DOHH2 (cell line): Measurements from ENCODE around the gene DPH5.

Source experiments
- H3F3A ChIP-seq: fragments of 200-600 bp; sonication (generic), shearing (Covaris generic); 2 replicates; pipeline ENCODE4 v1.6.0; 2016; ENCODE audit warnings: antibody characterized with exemption, mild to moderate bottlenecking; ENCODE audit not compliant: control insufficient read depth, insufficient read depth
- H3K27ac ChIP-seq: fragments of 200-600 bp; sonication (generic); 2 replicates; pipeline ENCODE4 v1.5.1; 2014; ENCODE audit warnings: low read depth, mild to moderate bottlenecking, low read length, moderate library complexity
- H3K27me3 ChIP-seq: fragments of 200-600 bp; sonication (generic); 2 replicates; pipeline ENCODE4 v1.6.1; 2014; ENCODE audit warnings: mild to moderate bottlenecking, low read length, mixed read lengths; ENCODE audit not compliant: control insufficient read depth
- H3K36me3 ChIP-seq: fragments of 200-600 bp; sonication (generic); 2 replicates; pipeline ENCODE4 v1.6.1; 2014; ENCODE audit warnings: mild to moderate bottlenecking, low read length, moderate library complexity, mixed read lengths; ENCODE audit not compliant: control insufficient read depth
- H3K4me1 ChIP-seq: fragments of 200-600 bp; sonication (generic); 2 replicates; pipeline ENCODE4 v1.6.1; 2014; ENCODE audit warnings: mild to moderate bottlenecking, low read length, mixed read lengths; ENCODE audit not compliant: control insufficient read depth
- H3K4me2 ChIP-seq: fragments of 200-600 bp; sonication (generic); 2 replicates; pipeline ENCODE4 v1.6.0; 2014; ENCODE audit warnings: mild to moderate bottlenecking, low read length, moderate library complexity
- H3K4me3 ChIP-seq: fragments of 200-600 bp; sonication (generic); 2 replicates; pipeline ENCODE4 v1.5.1; 2014; ENCODE audit warnings: mild to moderate bottlenecking, low read length, mixed read lengths
- H3K79me2 ChIP-seq: fragments of 200-600 bp; sonication (generic); 2 replicates; pipeline ENCODE4 v1.6.1; 2014; ENCODE audit warnings: mild to moderate bottlenecking, low read length, mixed read lengths; ENCODE audit not compliant: control insufficient read depth
- H3K9me2 ChIP-seq: fragments of 200-600 bp; sonication (generic); replicated peaks from 2 replicates; pipeline ENCODE4 v1.6.1; 2014; ENCODE audit warnings: mild to moderate bottlenecking, low read length, mixed read lengths; ENCODE audit not compliant: control insufficient read depth
- H3K9me3 ChIP-seq: fragments of 200-600 bp; sonication (generic); 2 replicates; pipeline ENCODE4 v1.6.1; 2014; ENCODE audit warnings: antibody characterized with exemption, low read length, mixed read lengths; ENCODE audit not compliant: control insufficient read depth, insufficient read depth
- H4K20me1 ChIP-seq: fragments of 200-600 bp; sonication (generic); 2 replicates; pipeline ENCODE4 v1.6.0; 2014; ENCODE audit warnings: low read depth, mild to moderate bottlenecking, antibody characterized with exemption, low read length, moderate library complexity; ENCODE audit not compliant: control insufficient read depth, insufficient read depth
- EZH2phosphoT487 ChIP-seq: fragments of 200-600 bp; sonication (generic); IDR thresholded peaks from 2 replicates; pipeline ENCODE4 v1.6.1; 2017; ENCODE audit warnings: borderline replicate concordance, mild to moderate bottlenecking, antibody characterized with exemption, low read length, moderate library complexity, mixed read lengths
- TF ChIP-seq, protein P1 (sequence below): fragments of 200-600 bp; sonication (generic); IDR thresholded peaks from one replicate; pipeline ENCODE4 v1.5.1; 2014; ENCODE audit warnings: antibody characterized with exemption, mild to moderate bottlenecking, low read depth, low read length; ENCODE audit not compliant: poor library complexity, severe bottlenecking

Gene DPH5

DNA sequence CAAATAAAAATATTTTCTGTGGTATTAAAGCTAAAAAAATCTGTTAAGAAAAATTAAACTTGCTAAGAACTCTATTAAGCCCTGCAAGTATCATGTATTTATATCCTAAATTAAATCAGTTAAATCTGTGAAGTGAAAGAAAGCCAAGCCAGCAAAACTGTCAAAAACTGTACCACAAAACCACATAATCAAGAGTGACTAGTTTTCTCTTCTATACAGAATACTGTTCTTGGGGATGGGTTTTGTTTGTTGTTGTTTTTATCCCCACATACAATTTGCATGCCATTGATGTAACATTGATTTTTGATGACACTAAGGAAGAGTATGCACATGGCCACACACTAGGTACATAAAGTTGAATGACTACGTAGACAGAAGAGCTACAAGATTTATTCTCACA lies 20.4 kb downstream of the DPH5 start:
- no peak for TF ChIP-seq EZH2phosphoT487
- TF ChIP-seq, protein P1, sequence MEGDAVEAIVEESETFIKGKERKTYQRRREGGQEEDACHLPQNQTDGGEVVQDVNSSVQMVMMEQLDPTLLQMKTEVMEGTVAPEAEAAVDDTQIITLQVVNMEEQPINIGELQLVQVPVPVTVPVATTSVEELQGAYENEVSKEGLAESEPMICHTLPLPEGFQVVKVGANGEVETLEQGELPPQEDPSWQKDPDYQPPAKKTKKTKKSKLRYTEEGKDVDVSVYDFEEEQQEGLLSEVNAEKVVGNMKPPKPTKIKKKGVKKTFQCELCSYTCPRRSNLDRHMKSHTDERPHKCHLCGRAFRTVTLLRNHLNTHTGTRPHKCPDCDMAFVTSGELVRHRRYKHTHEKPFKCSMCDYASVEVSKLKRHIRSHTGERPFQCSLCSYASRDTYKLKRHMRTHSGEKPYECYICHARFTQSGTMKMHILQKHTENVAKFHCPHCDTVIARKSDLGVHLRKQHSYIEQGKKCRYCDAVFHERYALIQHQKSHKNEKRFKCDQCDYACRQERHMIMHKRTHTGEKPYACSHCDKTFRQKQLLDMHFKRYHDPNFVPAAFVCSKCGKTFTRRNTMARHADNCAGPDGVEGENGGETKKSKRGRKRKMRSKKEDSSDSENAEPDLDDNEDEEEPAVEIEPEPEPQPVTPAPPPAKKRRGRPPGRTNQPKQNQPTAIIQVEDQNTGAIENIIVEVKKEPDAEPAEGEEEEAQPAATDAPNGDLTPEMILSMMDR: no peak
- H3K9me2 ChIP-seq: no peaks in the 10 kb centered on the region
- H3K79me2 ChIP-seq: no peaks in the 10 kb centered on the region

GRCh38 chr1:101004670-101005069 lies 20.9 kb downstream of the DPH5 start:
- no peak overlapping the region for H3K4me3 ChIP-seq
- no peaks in the 10 kb centered on the region for H3K27me3 ChIP-seq
- H3K9me3 ChIP-seq: no peaks in the 10 kb centered on the region
- H4K20me1 ChIP-seq: no peaks in the 10 kb centered on the region
- H3K36me3 ChIP-seq: peaks cover 23% of the 10 kb centered on the region
- H3K27ac ChIP-seq: no peak overlapping the region
- peaks cover 7% of the 10 kb centered on the region for H3K4me1 ChIP-seq
- H3F3A ChIP-seq: no peaks in the 10 kb centered on the region
- H3K9me2 ChIP-seq: no peaks in the 10 kb centered on the region
- H3K4me2 ChIP-seq: no peak overlapping the region
- TF ChIP-seq, protein P1: no peak
- TF ChIP-seq EZH2phosphoT487: no peak
- no peaks in the 10 kb centered on the region for H3K79me2 ChIP-seq

More for the DNA sequence above, 20.4 kb downstream of the DPH5 start:
- no peaks in the 10 kb centered on the region for H3F3A ChIP-seq
- no peaks in the 10 kb centered on the region for H4K20me1 ChIP-seq
- H3K36me3 ChIP-seq: peaks cover 24% of the 10 kb centered on the region
- H3K9me3 ChIP-seq: no peaks in the 10 kb centered on the region
- H3K4me1 ChIP-seq: peaks cover 7% of the 10 kb centered on the region
- H3K4me3 ChIP-seq: no peak overlapping the region
- no peaks in the 10 kb centered on the region for H3K27me3 ChIP-seq
- H3K27ac ChIP-seq: no peak overlapping the region
- H3K4me2 ChIP-seq: no peak overlapping the region

- H3K4me3 ChIP-seq: no peak overlapping the region
- H3K9me2 ChIP-seq: no peaks in the 10 kb centered on the region
- H3K4me1 ChIP-seq: peaks cover 7% of the 10 kb centered on the region
- no peaks in the 10 kb centered on the region for H4K20me1 ChIP-seq
- no peak overlapping the region for H3K4me2 ChIP-seq
- no peak overlapping the region for H3K27ac ChIP-seq
- no peaks in the 10 kb centered on the region for H3K27me3 ChIP-seq
- no peaks in the 10 kb centered on the region for H3K79me2 ChIP-seq
- no peak for TF ChIP-seq EZH2phosphoT487
- TF ChIP-seq, protein P1: no peak
- no peaks in the 10 kb centered on the region for H3F3A ChIP-seq
- peaks cover 23% of the 10 kb centered on the region for H3K36me3 ChIP-seq
- no peaks in the 10 kb centered on the region for H3K9me3 ChIP-seq
Observed at GRCh38 chr1:101004061-101004460, 21.5 kb downstream of the DPH5 start.
